GM12864 (cell line): ENCODE data around the gene DUSP8.

Source experiments
- DNase-seq: peaks from one replicate; pipeline ENCODE4 v3.0.0-alpha.2; 2011; ENCODE audit warnings: low read depth
- H3K4me3 ChIP-seq: 2 replicates; pipeline ENCODE4 v1.5.1; 2011; ENCODE audit warnings: mild to moderate bottlenecking, low read depth, low read length, control low read depth
- TF ChIP-seq, protein P1 (sequence below): IDR thresholded peaks from 2 replicates; pipeline ENCODE4 v1.5.1; 2011; ENCODE audit warnings: low read depth, mild to moderate bottlenecking, moderate library complexity, low read length, control low read depth, inconsistent platforms; ENCODE audit errors: missing control alignments

The DUSP8 gene

DNA sequence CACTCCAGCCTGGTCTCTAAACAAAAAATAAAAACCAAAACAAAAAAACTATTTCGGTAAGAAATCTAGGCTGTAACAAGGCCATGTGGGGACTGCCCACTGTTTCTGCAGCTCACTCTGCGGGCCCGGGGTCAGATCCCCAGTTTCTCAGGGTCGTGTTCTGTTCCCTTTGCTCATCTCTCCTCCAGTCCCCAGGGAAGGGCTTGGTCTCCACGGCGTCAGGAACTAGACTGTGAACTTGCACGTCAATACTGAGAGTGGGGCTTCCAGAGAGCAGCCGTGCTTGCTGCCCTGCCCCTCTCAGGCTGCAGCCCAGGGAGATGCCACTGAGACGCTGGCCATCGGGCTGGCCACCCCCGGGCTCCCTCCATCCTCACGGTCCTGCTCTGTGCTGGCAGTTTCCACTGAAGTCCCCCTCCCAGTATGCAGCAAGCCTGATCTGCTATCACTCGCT lies 51.8 kb downstream of the DUSP8 start:
- H3K4me3 ChIP-seq: no peak overlapping the region
- TF ChIP-seq, protein P1, sequence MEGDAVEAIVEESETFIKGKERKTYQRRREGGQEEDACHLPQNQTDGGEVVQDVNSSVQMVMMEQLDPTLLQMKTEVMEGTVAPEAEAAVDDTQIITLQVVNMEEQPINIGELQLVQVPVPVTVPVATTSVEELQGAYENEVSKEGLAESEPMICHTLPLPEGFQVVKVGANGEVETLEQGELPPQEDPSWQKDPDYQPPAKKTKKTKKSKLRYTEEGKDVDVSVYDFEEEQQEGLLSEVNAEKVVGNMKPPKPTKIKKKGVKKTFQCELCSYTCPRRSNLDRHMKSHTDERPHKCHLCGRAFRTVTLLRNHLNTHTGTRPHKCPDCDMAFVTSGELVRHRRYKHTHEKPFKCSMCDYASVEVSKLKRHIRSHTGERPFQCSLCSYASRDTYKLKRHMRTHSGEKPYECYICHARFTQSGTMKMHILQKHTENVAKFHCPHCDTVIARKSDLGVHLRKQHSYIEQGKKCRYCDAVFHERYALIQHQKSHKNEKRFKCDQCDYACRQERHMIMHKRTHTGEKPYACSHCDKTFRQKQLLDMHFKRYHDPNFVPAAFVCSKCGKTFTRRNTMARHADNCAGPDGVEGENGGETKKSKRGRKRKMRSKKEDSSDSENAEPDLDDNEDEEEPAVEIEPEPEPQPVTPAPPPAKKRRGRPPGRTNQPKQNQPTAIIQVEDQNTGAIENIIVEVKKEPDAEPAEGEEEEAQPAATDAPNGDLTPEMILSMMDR: no peak
- no peak for DNase-seq

DNA sequence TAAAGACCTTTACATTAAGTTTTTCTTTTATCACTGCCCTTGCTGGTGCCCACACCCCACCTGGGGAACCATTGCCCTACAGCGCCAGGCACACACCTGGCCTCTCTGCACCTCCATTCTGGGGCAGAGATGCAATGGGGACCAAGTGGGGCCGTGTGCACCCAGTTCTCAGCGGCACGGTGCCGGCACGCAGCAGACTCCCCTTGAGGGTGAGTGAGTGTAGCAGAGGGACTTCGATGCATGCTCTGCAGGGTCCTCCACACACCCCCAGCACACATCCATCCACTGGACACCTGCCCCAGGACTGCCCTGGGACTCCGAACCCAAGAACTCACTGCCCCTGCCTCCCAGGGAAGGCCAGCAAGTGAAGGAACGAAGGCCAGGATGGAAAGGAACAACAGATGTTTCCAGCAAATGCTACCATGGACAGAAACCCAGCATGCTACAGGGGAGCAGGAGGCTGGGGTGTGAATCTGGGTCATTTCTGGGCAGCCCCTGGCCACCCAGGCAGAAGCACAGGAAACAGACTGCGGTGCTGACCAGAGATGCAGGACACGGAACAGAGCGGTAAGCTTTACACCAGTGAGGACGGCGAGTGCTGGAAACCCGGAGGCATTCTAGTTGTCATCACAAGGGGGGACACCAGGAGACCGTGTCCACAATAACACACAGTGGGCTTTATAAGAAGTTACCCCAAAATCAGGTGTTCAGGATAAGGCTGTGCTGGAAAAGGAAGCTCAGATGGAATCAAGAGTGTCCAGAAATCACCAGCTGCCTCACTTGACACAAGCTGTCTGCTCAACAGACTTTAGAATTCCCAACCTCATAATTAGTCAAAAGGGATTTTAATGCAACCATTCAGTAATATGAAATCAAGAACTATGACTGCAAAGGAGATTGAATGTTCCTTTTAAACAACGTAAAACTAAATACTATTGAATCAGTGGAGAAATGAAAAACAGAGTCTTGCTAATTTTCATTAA lies 52.8 kb downstream of the DUSP8 start:
- no peak overlapping the region for H3K4me3 ChIP-seq
- DNase-seq: no peak
- TF ChIP-seq, protein P1: no peak

DNA sequence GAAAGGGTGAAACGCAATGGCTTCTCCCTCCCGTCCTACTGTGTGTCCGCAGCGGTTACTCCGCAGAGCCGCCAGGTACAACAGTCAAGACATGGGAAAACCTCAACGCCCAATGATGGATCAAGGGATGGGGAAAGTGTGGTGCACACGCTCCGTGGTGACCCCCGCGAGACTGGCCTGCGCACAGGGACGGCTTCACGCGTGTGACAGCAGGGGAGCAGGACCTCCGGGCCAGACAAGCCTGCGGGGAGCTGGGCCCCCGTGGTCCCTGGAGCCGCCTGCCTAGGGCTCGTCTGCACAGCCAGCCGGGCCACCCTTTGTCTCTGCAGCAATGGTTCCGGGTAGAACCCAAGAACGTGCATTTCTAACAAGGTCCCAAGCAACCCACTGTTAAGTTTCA lies 53.8 kb downstream of the DUSP8 start:
- no peak for DNase-seq
- TF ChIP-seq, protein P1: no peak
- no peak overlapping the region for H3K4me3 ChIP-seq

DNA sequence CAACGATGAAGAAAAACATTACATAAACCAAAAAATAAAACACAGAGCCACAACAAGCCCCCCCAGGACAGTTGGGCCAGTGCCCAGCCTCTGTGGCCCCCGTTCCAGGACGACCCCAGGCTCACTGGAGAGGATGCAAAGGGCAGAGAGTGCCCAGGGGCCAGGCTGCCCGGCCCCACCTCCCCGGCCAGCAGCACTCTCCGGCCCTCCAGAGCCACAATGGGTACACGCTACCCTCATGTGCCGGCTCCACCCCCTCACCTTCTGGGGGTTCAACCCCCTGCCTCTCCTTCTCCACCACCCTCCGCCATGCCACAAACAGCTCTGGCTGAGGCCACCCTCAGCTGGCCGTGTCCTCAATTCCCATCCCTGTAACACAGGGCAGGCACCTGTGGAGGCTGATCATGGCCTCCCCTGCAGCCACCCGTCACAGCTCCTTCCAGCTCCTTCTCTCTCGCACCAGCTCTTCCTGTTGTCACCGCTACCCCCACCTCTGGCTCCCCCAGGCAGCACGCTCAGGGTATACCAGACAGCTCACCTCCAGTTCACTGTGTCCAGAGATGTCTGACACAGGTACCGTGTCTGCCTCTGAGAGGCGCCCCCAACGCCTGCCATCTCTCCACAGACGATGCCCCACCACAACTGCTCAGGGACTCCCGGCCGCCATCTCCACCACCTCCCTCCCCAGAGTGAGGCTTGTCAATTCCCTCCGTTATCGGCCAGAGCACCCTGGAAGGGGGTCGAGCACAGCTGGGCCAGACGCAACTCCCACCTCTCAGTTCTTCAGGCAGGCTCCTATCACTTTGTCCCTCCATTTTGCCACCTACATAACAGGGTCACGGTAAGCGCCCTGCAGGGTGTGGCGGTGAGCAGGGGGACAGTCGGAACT lies 54.7 kb downstream of the DUSP8 start:
- H3K4me3 ChIP-seq: no peak overlapping the region
- DNase-seq: no peak
- TF ChIP-seq, protein P1: no peak

DNA sequence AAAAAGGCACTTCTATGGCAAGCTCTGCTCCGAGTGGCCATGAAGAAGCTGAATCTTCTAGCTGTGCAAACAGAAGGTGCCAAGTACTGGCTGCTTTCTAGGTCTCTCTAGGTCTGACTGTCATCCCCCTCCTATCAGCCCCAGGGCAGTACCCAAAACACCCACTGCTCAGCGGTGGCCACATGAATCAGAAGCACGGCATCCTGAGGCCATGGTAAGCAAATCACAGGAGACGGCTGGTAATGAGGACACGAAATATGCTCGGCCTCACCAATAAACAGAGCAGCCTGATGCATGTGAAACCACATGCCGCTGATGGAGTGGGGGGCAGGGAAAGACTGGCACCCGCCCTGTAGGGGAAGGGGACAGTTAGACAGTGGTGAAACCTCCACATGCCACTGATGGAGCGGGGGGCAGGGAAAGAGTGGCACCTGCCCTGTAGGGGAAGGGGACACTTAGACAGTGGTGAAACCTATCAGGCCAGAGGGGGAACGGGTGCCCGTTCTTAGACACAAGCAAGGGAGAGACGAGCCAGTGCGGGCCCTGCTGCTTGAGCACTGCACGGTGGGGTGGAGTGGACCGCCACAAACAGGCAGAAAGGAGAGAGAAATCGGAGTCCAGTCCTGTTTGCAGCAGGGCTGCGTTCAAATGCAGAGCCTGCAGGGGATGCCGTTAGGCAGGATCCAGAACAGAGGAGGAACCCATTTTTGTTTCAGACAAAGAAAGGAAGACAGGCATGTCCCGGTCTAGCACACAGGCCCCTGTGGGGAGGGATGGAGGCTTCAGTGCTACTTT lies 55.6 kb downstream of the DUSP8 start:
- TF ChIP-seq, protein P1: no peak
- no peak for DNase-seq

More for the DNA sequence above, 55.6 kb downstream of the DUSP8 start:
- no peak overlapping the region for H3K4me3 ChIP-seq
